B cell (primary cell): ENCODE results near the gene BAAT.

Source experiments
- CTCF ChIP-seq: fragments of 200-600 bp; IDR thresholded peaks from one replicate; pipeline ENCODE4 v1.8.0; 2022; ENCODE audit warnings: antibody characterized with exemption, mild to moderate bottlenecking
- EZH2 ChIP-seq: IDR thresholded peaks from 2 replicates; pipeline ENCODE4 v1.6.1; 2012; ENCODE audit warnings: borderline replicate concordance, low read depth, mild to moderate bottlenecking, moderate library complexity, low read length; ENCODE audit not compliant: insufficient read depth, poor library complexity, severe bottlenecking

GRCh38 chr9:101415578-101415977 lies 30.8 kb upstream of the BAAT start:
- no peak for TF ChIP-seq CTCF
- TF ChIP-seq EZH2 = no peak
